Activated T-helper 1 cell treated with anti-CD3 and anti-CD28 coated beads, Interleukin-2, amount 50 U/mL, for 16 hours (primary cell): ENCODE data around the gene DESI1.
"Not testable (repeated sequence)": the region's sequence is repeated elsewhere in the genome, so short reads cannot be mapped to it uniquely, and the experiment has no call there.

ENCODE experiments used
- DNase-seq, 2 donors: peaks; one replicate each; pipeline ENCODE4 v3.0.0-alpha.2; 2020; ENCODE audit warnings: low read depth in 1 of 2, low spot score in 1 of 2

Gene DESI1

DNA sequence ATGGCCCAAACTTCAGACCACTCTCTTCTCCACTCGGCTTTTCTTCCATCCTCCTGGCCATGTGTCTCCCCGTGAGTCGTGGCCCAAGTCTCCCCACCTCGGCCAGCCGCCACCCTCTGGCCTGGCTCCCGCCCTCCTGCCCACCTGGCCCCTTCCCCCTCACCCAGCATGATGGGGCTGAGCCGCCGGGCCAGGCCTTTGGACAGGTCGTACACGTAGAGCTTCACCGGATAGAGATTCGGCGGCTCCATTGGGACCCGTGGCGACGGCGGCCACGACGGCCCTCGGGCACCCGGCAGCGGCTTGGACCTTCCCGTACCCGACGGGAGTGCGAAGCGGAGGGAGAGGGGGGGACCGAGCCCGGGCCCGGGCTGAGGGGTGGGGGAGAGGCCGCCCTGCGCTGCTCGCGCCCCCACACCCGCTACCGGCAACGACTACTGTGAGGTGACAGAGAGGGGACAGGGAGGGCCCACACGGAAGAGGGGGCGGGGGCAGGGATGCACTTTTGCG is at the start of gene DESI1:
Gene DESI1 (minus strand): TSS at position 455 of the 510 bp plus-strand sequence. CDS start 204 bp downstream, at position 251.
- DNase-seq, result no peak

DNA sequence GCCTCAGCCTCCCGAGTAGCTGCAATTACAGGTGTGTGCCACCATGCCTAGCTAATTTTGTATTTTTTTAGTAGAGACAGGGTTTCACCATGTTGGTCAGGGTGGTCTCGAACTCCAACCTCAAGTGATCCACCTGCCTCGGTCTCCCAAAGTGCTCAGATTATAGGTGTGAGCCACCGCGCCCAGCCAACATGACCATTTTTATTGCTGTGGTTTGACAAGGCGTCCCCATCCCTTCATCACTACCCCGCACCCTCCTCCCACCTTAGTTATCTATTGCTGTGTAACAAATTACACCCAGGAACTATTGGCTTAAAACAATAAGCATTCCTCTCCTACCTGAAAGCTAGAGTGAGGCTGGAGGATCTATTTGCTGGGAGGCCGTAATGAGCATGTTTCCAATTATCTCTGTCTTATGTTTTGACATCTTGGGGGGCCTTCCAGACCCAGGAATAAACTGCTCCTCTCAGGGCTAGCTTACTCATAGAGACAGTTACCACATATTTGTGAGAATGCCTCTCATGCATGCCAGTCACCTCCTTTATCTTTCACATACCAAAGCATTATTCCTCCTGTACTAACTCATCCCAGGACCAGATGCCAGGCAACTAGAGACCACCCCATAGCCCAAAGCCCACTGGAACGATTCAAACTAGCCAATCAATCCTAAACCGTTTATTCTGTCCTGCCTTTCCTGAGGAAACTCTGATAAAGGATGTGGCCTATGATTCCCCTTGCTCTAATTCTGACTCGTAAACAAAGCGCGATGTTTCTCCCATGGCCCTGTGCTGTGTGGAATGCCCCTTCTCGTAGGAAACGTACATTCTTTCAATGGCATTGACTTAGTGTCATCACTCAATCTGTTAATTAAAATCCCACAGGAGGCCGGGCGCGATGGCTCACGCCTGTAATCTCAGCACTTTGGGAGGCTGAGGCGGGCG is 48.4 kb upstream of the DESI1 start:
- no peak for DNase-seq

DNA sequence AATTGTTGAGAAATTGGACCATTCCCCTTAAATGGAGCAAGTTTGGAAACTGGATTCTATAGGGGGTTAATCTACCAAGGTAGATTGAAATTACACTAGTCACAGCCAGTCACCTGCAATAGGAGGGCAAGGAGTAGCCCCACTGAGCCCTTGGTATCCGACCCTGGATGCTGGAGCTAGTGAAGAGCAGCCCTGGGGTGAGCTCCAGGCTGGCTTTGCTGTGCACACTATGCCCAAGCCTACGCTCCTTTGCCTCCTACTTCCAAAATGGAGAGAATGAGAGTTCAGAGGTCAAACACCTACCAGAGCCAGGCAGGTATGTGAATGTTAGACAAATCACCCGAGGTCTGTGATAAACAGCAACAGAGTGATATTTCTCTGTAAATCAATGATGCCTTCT is 44.1 kb upstream of the DESI1 start:
- DNase-seq, result no peak

DNA sequence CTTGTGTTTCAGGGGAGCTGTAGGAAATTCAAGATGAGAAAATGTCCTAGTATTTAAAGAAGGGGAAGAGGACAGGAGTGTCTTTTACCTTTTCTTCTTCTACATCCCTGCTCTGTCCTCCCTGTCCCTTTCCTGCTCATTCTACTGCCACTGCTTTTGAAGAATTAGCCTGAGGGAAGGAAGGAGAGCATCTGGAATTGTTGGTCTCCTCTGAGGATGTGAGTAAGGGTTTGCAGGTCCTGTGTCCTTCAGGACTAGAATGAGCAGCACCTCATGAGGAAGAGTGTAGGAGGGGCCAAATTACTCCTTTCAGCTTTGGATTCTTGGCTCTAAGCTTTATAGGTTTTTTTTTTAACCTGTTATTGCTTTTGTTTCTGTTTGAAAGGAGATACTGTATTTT is 43.6 kb upstream of the DESI1 start:
- DNase-seq, result no peak

DNA sequence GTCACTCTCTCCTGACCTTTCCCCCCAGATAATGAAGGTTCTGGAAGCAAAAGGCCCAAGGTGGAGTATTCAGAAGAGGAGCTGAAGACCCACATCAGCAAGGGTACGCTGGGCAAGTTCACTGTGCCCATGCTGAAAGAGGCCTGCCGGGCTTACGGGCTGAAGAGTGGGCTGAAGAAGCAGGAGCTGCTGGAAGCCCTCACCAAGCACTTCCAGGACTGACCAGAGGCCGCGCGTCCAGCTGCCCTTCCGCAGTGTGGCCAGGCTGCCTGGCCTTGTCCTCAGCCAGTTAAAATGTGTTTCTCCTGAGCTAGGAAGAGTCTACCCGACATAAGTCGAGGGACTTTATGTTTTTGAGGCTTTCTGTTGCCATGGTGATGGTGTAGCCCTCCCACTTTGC is 42.8 kb upstream of the DESI1 start:
- DNase-seq, result not testable (repeated sequence)

DNA sequence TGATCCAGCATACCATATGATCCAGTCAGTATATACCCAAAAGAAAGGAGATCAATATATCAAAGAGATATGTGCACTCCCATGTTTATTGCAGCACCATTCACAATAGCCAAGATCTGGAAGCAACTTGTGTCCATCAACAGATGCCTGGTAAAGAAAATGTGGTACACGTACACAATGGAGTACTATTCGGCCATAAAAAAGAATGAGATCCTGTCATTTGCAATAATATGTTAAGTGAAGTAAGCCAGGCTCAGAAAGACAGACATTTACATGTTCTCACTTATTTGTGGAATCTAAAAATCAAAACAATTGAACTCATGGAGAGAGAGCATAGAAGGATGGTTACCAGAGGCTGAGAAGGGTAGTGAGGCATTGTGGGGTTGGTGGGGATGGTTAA is 40.9 kb upstream of the DESI1 start:
- no peak for DNase-seq

DNA sequence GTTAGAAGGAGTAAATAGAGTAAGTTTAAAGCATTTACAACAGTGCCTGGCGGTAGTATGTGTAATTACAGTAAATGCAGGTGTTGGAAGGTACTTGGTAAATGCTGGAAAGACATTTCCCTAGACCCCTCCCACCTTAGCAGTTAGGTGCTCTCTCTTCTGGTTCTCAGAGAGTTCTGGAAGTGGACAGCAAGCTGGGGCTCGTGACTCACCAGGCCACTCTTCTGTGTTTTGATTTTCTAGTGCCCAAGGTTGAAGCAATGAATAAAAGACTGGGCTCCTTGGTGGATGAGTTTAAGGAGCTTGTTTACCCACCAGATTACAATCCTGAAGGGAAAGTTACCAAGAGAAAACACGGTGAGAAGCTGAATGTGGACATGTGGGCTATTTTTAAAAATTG is 40.2 kb upstream of the DESI1 start:
- DNase-seq, result no peak

DNA sequence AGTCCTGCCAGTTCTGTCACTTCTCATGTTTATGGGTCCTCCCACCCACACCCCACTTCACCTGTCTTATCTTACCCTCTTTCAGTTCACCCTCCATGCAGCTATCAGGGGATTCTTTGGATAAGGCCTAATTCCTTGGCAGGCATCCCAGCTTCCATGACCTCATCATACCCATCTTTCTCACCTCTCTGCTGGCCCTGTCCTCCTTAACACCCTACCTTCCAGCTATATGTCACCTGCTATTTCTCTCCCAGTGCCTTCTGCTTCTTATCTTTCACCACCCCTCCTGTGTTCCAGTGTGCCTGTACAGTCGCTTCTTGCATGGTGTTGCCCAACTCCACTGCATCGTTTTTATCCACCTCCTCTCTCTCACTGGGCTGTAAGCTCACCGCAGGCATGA is 39.6 kb upstream of the DESI1 start:
- no peak for DNase-seq

DNA sequence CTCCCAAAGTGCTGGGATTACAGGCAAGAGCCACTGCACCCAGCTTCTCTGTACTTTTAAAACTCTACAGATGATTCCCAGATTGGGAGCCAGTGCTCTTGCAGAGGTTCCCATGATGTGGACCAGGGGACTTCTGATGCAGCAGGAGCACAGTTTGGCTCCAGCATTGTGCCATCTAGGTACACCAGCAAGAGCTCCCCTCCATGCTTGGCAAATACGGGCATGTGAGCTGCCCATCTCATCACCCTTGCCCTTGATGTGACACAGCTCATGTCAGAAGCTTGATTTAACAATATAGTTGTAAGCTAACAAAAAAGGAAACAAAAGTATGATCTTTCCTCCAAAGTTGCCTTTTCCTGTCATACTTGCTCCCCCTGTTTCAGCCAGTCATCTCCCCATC is 39.1 kb upstream of the DESI1 start:
- DNase-seq, result no peak

DNA sequence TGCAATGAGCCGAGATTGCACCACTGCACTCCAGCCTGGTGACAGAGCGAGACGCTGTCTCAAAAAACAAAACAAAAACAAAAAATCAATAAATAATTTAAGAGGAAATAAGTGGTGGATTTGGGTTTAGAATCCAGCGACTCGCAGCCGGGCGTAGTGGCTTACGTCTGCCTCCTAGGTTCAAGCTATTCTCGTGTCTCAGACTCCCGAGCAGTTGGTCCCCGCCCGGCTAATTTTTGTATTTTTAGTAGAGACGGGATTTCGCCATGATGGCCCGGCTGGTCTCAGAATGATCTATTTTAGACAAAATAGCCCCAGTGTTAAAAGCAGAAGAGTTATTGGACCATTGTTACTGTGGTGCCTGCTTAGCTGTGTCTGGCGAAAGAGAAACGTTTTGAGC is 38.0 kb upstream of the DESI1 start:
- DNase-seq, result no peak

DNA sequence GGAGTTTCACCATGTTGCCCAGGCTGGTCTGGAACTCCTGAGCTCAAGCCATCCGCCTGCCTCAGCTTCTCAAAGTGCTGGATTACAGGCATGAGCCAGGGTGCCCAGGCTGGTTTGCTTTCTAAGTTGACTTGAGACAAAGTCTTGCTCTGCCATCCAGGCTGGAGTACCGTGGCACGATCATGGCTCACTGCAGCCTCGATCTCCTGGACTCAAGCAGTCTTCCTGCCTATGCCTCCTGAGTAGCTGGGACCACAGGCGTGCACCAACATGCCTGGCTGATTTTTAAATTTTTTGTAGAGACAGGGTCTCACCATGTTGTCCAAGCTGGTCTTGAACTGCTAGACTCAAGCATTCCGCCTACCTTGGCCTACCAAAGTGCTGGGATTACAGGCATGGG is 36.9 kb upstream of the DESI1 start:
- DNase-seq, result no peak

DNA sequence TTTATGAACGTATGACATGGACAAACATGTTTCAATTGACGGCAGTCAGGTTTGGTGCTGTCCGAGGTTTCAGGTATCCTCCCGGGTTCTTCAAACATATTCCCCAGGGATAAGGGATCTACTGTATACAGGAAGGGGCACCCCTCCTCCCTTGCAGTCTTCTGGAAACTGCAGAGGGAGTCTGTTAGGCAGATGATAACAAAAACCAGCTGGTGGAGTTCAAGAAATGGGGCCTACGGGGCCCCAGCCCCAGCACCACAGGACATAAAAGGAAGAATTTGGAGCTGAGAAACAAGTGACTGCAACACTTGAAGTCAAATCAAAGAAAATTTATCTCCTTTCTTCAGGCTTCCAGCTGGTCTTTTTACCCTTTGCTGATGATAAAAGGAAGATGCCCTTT is 35.7 kb upstream of the DESI1 start:
- DNase-seq, result no peak

DNA sequence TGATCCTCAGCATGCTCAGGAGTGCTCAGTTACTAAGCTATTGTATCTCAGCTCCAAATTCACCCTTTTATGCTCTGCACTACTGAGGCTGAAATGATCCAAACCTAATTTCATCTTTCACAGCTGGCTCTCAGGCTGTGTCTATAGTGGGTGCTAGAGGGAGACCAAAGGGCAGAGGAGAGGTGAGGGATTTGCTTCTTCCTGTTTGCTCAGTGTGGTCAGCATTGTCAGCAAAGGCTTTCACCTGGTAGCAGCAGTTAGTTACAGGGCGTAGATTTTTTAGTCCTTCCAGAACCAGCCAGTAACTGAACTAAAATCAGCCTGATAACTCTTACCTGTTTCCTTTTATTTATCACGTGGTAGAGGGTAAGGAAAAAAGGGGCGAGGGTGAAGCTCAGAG is 33.5 kb upstream of the DESI1 start:
- no peak for DNase-seq

DNA sequence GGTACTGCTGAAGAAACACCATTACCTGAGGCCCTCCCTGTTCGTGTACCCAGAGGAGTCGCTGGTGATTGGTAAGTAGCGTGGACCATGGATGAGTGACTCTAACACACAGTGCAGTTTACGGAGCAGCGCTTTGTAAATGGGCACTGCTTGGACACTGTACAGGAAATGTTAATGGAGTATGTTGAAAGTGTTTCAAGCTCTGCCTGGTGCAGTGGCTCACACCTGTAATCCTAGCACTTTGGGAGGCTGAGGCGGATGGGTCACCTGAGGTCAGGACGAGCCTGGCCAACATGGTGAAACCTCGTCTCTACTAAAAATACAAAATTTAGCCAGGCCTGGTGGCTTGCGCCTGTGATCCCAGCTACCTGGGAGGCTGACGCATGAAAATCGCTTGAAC is 30.0 kb upstream of the DESI1 start:
- no peak for DNase-seq

DNA sequence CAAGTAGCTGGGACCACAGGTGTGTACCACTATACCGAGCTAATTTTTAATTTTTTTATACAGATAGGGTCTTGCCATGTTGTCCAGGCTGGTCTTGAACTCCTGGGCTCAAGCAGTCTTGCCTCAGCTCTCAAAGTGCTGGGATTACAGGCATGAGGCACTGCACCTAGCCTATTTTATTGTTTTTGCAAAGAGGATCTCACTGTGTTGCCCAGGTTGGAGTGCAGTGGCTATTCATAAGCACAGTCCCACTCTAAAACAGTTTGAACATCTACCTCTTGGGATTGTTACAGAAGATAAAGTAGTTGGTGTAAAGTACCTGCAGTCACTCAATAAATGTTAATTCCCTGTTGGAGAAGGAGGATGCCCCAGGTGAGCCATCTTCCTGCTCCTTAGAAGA is 29.4 kb upstream of the DESI1 start:
- no peak for DNase-seq

DNA sequence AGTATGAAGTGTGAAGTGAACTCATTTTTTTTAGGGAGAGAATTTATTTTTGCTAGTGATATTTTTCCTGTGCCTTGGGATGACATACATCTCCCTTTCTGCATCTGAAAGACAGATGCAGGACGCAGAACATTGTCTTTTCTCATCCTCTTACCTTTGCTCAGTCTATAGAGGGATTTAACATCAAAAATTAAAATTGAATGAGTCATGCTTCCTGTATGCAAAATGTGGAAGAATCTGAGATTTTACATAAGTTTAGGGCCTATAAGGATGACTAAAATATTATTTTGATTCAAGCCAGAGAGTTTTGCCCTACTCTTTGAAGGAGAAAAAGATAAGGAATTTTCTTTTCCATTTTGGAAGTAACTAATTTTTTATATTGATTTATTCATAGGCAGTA is 27.6 kb upstream of the DESI1 start:
- no peak for DNase-seq

DNA sequence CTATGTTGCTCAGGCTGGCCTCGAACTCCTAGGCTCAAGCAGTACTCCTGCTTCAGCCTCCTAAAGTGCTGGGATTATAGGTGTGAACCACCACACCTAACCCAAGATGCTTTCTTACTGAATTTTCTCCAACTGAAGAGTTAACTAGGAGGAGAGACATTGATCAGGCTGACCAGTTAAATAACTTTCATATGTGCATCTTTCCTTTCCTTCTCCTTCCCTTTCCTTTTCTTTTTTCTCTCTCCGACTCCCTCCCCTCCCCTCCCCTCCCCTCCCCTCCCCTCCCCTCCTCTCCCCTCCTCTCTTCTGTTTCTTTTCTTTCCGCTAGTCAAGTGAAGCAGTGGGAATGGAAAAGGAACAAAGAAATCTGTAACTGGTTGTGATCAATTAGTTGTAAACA is 26.9 kb upstream of the DESI1 start:
- no peak for DNase-seq

DNA sequence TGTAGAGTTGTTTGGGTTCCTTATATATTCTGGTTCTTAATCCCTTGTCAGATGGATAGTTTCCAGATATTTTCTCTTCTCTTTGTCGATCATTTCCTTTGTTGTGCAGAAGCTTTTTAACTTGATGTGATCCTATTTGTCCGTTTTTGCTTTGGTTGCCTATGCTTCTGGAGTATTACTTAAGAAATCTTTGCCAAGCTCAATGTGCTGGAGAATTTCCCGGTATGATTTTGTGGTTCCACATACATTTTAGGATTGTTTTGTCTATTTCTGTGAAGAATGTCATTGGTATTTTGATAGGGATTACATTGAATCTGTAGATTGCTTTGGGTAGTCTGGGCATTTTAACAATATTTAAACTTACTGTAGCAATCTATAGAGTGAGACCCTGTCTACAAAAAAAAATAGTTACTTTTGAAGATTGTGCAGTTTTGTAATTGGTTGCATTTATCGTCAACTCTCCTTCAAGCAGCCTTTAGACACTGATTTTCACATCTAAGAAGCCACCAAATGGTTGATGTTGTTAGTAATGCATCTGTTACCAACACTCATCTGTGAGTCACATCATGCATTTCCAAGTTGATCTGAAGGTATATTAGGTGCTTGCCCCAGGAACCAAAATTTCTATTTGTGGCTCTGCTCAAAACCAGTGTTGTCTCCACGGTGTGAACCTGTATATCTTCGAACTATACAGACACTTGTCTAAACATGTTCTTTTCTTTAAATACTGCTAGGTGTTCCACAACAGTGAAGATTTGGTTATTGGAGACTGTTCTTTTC is 21.7 kb upstream of the DESI1 start:
- no peak for DNase-seq

DNA sequence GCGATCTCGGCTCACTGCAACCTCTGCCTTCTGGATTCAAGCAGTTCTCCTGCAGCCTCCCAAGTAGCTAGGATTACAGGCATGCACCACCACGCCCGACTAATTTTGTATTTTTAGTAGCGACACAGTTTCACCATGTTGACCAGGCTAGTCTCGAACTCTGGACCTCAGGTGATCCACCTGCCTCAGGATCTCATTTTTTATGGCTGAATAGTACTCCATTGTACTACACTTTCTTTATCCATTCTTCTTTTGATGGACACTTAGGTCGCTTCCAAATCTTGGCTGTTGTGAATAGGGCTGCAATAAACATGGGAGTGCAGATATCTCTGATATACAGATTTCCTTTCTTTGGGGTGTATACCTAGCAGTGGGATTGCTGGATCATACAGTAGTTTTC is 21.0 kb upstream of the DESI1 start:
- DNase-seq, result no peak

DNA sequence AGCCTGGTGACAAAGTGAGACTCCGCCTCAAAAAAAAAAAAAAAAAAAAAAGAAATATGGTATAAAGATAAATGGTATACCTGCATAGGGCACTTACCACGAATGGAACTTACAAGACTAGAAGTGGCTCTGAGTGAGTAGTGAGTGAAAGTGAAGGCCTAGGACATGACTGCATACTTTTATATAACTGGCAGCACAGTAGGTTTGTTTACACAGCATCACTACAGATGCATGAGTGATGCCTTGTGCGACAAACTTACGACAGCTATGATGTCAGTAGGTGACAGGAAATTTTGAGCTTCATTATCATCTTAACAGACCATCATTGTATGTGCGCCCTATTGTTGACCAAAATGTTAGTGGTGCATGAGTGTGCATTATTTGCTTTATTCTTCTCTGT is 17.9 kb upstream of the DESI1 start:
- no peak for DNase-seq

DNA sequence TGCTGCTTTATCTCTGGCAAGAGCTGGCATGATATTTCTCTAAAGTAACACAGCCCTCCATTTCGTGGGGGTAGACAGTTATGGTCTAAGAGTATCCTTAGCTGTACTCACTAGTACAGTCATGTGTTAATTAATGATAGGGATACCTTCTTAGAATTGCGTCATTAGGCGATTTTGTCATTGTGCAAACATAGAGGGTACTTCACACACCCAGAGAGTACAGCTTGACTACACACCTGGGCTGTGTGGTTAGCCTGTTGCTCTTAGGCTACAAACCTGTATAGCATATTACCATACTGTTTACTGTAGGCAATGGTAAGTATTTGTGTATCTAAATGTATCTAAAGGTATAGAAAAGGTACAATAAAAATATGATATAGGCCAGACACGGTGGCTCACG is 17.3 kb upstream of the DESI1 start:
- no peak for DNase-seq

DNA sequence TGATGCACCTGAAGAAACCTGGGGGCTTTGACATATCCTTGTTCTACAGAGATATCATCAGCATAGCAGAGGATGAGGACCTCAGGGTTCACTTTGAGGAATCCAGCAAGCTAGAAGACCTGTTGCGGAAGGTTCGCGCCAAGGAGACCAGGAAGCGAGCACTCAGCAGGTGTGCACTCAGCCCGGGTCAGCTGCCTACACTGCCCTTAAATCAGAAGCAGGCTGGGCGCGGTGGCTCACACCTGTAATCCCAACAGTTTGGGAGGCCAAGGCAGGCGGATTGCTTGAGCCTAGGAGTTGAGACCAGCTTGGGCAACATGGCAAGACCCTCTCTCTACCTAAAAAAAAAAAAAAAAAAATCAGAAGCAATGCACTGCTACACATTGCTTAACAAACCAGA is 16.8 kb upstream of the DESI1 start:
- DNase-seq, result not testable (repeated sequence)
